Measurements from ENCODE around the gene RAP1GAP2. TPM values are rescaled to one million over a fixed set of nuclear protein-coding genes. Genes with fewer than 3 reads are reported as not detected.

Gene RAP1GAP2
- total RNA-seq, 6 donors from 2014 or later: 6.3 to 19.4 (median 13.6) TPM

- H3K9me3 ChIP-seq: no peaks in the 10 kb centered on the region
- ATAC-seq (ENCODE audit: low FRiP score in 2 of 2) (no peak), DNase-seq (no peak)
These were observed 109.0 kb downstream of the RAP1GAP2 start for GRCh38 chr17:2905269-2905668.

GRCh38 chr17:2905696-2906501, 109.7 kb downstream of the RAP1GAP2 start:
- 60 to 70% methylated on average over 15 of the region's 15 CpGs for WGBS, 2 donors
- peaks cover 0 to 6% (median 2%) of the 10 kb centered on the region in 4 donors for H3K4me1 ChIP-seq

More at GRCh38 chr17:2905269-2905668, 109.0 kb downstream of the RAP1GAP2 start:
- TF ChIP-seq POLR2A (IDR thresholded peaks at IDR 0.05): no peak
- no peak for TF ChIP-seq POLR2AphosphoS5 (IDR thresholded peaks at IDR 0.05)
- no peak for TF ChIP-seq CTCF (IDR thresholded peaks at IDR 0.05)
- no peak for TF ChIP-seq EP300 (IDR thresholded peaks at IDR 0.05)
- WGBS, 2 donors: 35 to 41% methylated on average over 10 to 13 of the region's 13 CpGs
- Histone ChIP-seq H3K4me1 (peaks cover 0 to 6% (median 2%) of the 10 kb centered on the region in 4 donors), H3K36me3 (no peaks in the 10 kb centered on the region), H3K27me3 (no peaks in the 10 kb centered on the region), H3K4me3 (no peak overlapping the region), H3K27ac (no peak overlapping the region)

GRCh38 chr17:2906901-2907300, 110.7 kb downstream of the RAP1GAP2 start:
- no peak for ATAC-seq (ENCODE audit: low FRiP score in 2 of 2)

More at GRCh38 chr17:2905696-2906501, 109.7 kb downstream of the RAP1GAP2 start:
- Histone ChIP-seq H3K27ac (no peak overlapping the region), H3K4me3 (no peak overlapping the region), H3K27me3 (no peaks in the 10 kb centered on the region), H3K9me3 (no peaks in the 10 kb centered on the region), H3K36me3 (no peaks in the 10 kb centered on the region)
- no peak for ATAC-seq (ENCODE audit: low FRiP score in 2 of 2)
- no peak for DNase-seq
- TF ChIP-seq CTCF (IDR thresholded peaks at IDR 0.05): no peak
- no peak for TF ChIP-seq POLR2AphosphoS5 (IDR thresholded peaks at IDR 0.05)

GRCh38 chr17:2909175-2909845, 113.1 kb downstream of the RAP1GAP2 start:
- Histone ChIP-seq H3K9me3 (no peaks in the 10 kb centered on the region), H3K36me3 (no peaks in the 10 kb centered on the region), H3K27ac (no peak overlapping the region), H3K4me3 (no peak overlapping the region), H3K27me3 (no peaks in the 10 kb centered on the region), H3K4me1 (peaks cover 0 to 1% (median 0%) of the 10 kb centered on the region in 4 donors)
- TF ChIP-seq EP300 (IDR thresholded peaks at IDR 0.05) (no peak), POLR2A (IDR thresholded peaks at IDR 0.05) (no peak), POLR2AphosphoS5 (IDR thresholded peaks at IDR 0.05) (no peak), CTCF (IDR thresholded peaks at IDR 0.05) (no peak)
- DNase-seq (no peak), ATAC-seq (ENCODE audit: low FRiP score in 2 of 2) (peak in 1 of 2 donors; percentile 48)
- WGBS, 2 donors: 79 to 82% methylated on average over 13 of the region's 13 CpGs

More at GRCh38 chr17:2906901-2907300, 110.7 kb downstream of the RAP1GAP2 start:
- H3K36me3 ChIP-seq: no peaks in the 10 kb centered on the region
- no peak for DNase-seq
- no peaks in the 10 kb centered on the region for H3K27me3 ChIP-seq
- H3K4me3 ChIP-seq: no peak overlapping the region
- WGBS, 2 donors: 95 to 97% methylated on average over 6 of the region's 6 CpGs
- H3K4me1 ChIP-seq: peaks cover 0 to 6% (median 2%) of the 10 kb centered on the region in 4 donors
- no peak for TF ChIP-seq EP300 (IDR thresholded peaks at IDR 0.05)
- no peak for TF ChIP-seq POLR2AphosphoS5 (IDR thresholded peaks at IDR 0.05)
- TF ChIP-seq POLR2A (IDR thresholded peaks at IDR 0.05): no peak
- TF ChIP-seq CTCF (IDR thresholded peaks at IDR 0.05): no peak
- H3K9me3 ChIP-seq: no peaks in the 10 kb centered on the region
- H3K27ac ChIP-seq: no peak overlapping the region
